Measurements from ENCODE around the gene INVS. TPM values are rescaled to one million over a fixed set of nuclear protein-coding genes. Genes with fewer than 3 reads are reported as not detected.
A peak's percentile ranks its signal among the peaks of the same experiment; 100 is the strongest.

INVS gene
- total RNA-seq, 2 donors from 2014 or later: 37.8 to 46.8 TPM

GRCh38 chr9:100106616-100107015 is 7.6 kb downstream of the INVS start:
- Histone ChIP-seq H3K36me3 (peaks cover 9% of the 10 kb centered on the region), H3K27ac (no peak overlapping the region), H3K27me3 (replicated peaks; ENCODE audit: insufficient read depth) (no peaks in the 10 kb centered on the region), H3K4me1 (ENCODE audit: control insufficient read depth in 1 of 2, low read depth in 2 of 2) (peaks cover 9 to 15% of the 10 kb centered on the region in 2 donors), H3K4me3 (no peak overlapping the region), H3K9me3 (no peaks in the 10 kb centered on the region)
- no peak for DNase-seq (ENCODE audit: low spot score)
- no peak for ATAC-seq (ENCODE audit: insufficient number of reproducible peaks, low FRiP score, low read depth)
- no peak for TF ChIP-seq CTCF (IDR thresholded peaks at IDR 0.05)

DNA sequence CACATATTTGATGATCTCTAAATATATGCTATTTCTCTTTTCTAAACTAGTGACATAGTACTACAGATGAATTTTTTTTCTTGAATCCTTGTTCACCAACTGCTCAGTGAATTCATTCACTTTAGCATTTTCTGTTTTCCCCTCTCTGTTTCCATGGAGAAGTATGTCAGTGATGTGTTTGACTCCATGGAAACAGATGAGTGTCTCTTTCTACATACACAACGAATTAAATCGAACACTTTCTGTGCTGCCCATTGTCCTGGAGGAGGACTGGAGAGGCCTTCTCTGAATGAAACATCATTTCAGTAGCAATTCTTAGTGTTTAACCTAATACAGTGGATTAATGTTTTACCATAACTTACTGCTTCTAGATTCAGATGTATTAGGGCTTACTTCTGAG is 9.5 kb downstream of the INVS start:
- H3K4me1 ChIP-seq (ENCODE audit: control insufficient read depth in 1 of 2, low read depth in 2 of 2): peaks cover 9 to 15% of the 10 kb centered on the region in 2 donors
- H3K27ac ChIP-seq: no peak overlapping the region
- no peaks in the 10 kb centered on the region for H3K9me3 ChIP-seq
- peaks cover 9% of the 10 kb centered on the region for H3K36me3 ChIP-seq
- ATAC-seq (ENCODE audit: insufficient number of reproducible peaks, low FRiP score, low read depth) (no peak), DNase-seq (ENCODE audit: low spot score) (no peak)
- no peak for TF ChIP-seq CTCF (IDR thresholded peaks at IDR 0.05)
- no peak overlapping the region for H3K4me3 ChIP-seq
- no peaks in the 10 kb centered on the region for H3K27me3 ChIP-seq (replicated peaks; ENCODE audit: insufficient read depth)

DNA sequence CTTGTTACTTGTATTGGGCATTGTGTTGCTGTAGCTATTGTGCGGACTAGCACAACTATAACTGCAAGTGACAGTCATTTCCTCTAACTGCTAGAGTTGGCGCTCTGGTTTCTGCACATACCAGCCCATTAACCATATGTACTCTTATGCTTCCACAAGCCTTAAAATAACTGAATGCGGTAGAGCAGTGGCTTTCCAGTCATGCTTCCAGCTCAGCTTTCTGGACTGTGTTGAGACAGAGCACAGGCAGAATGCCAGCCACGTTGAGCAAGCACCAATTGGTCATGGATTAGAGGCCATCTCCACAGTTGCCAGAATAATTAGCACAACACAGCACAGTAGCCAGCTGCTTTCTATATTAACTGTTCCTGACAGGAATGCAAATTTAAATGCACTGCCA is 12.2 kb downstream of the INVS start:
- Histone ChIP-seq H3K36me3 (no peaks in the 10 kb centered on the region), H3K4me1 (ENCODE audit: control insufficient read depth in 1 of 2, low read depth in 2 of 2) (peaks cover 9 to 15% of the 10 kb centered on the region in 2 donors), H3K27ac (peak overlapping the region in 1 of 2 donors; percentile 17), H3K27me3 (replicated peaks; ENCODE audit: insufficient read depth) (no peaks in the 10 kb centered on the region), H3K4me3 (no peak overlapping the region), H3K9me3 (no peaks in the 10 kb centered on the region)
- TF ChIP-seq CTCF (IDR thresholded peaks at IDR 0.05): no peak
- DNase-seq (ENCODE audit: low spot score) (peak; percentile 76), ATAC-seq (ENCODE audit: insufficient number of reproducible peaks, low FRiP score, low read depth) (peak; percentile 95)

DNA sequence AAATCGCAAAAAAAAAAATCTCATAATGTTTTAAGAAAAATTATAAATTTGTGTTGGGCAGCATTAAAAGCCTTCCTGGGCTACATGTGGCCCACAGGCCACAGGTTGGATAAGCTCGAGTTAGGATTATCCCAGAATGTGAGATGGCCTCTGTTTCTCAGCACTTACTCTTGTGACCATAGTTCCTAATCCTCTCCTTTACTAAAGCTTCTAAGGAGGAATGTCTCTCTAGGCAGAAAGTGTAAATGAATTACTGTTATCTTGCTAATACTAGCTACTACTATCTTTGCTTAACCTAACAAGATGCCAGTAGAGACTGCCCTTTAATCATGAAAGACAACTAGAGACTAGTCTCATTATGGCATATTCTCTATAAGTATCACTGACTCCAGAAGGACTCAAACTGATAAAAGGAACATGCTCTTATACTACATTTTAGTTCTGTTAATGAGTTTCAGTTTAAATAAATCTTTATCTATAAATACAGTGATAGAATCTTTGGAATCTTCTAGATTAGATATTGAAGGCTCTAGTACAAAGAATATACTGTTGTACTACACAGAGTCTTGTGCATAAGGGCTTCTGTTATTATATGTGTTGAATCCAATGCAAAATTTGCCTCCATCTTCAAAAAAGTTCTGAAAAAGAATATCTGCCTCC is 13.8 kb downstream of the INVS start:
- no peaks in the 10 kb centered on the region for H3K9me3 ChIP-seq
- H3K27me3 ChIP-seq (replicated peaks; ENCODE audit: insufficient read depth): no peaks in the 10 kb centered on the region
- TF ChIP-seq CTCF (IDR thresholded peaks at IDR 0.05): no peak
- H3K27ac ChIP-seq: no peak overlapping the region
- H3K4me3 ChIP-seq: no peak overlapping the region
- H3K36me3 ChIP-seq: no peaks in the 10 kb centered on the region
- no peak for DNase-seq (ENCODE audit: low spot score)
- peaks cover 9 to 15% of the 10 kb centered on the region in 2 donors for H3K4me1 ChIP-seq (ENCODE audit: control insufficient read depth in 1 of 2, low read depth in 2 of 2)
- no peak for ATAC-seq (ENCODE audit: insufficient number of reproducible peaks, low FRiP score, low read depth)

- Histone ChIP-seq H3K9me3 (no peaks in the 10 kb centered on the region), H3K27ac (no peak overlapping the region), H3K27me3 (replicated peaks; ENCODE audit: insufficient read depth) (no peaks in the 10 kb centered on the region), H3K4me3 (no peak overlapping the region), H3K36me3 (no peaks in the 10 kb centered on the region), H3K4me1 (ENCODE audit: control insufficient read depth in 1 of 2, low read depth in 2 of 2) (no peaks in the 10 kb centered on the region)
- DNase-seq (ENCODE audit: low spot score) (no peak), ATAC-seq (ENCODE audit: insufficient number of reproducible peaks, low FRiP score, low read depth) (no peak)
- no peak for TF ChIP-seq CTCF (IDR thresholded peaks at IDR 0.05)
These were observed 18.3 kb downstream of the INVS start for GRCh38 chr9:100117316-100117715.
